GM23338 (cell line): ENCODE results near the gene RNF4. TPM values are rescaled to one million over a fixed set of nuclear protein-coding genes. Genes with fewer than 3 reads are reported as not detected.

ENCODE experiments used
- ATAC-seq: fragments of 200-7000 bp; cut with Tn5 transposase; 3 replicates; pipeline ENCODE4 v1.9.1; 2020
- DNase-seq: peaks from one replicate; pipeline ENCODE4 v3.0.0-alpha.2; 2015; ENCODE audit warnings: low spot score
- H2AFZ ChIP-seq: fragments of 200-600 bp; sonication (generic); 2 replicates; pipeline ENCODE4 v1.8.0; 2016; ENCODE audit warnings: antibody characterized with exemption, mild to moderate bottlenecking, moderate library complexity
- H3F3A ChIP-seq: fragments of 200-600 bp; sonication (generic); replicated peaks from 2 replicates; pipeline ENCODE4 v1.8.0; 2017; ENCODE audit warnings: antibody characterized with exemption, mixed run types, low read depth
- H3K27ac ChIP-seq: fragments of 200-600 bp; sonication (generic); 2 replicates; pipeline ENCODE4 v1.6.1; 2016; ENCODE audit warnings: low read depth
- H3K27me3 ChIP-seq: fragments of 200-600 bp; sonication (generic); 2 replicates; pipeline ENCODE4 v1.8.0; 2016; ENCODE audit warnings: mild to moderate bottlenecking, mixed run types, moderate library complexity; ENCODE audit not compliant: insufficient read depth
- H3K36me3 ChIP-seq: fragments of 200-600 bp; sonication (generic); 2 replicates; pipeline ENCODE4 v1.8.0; 2016; ENCODE audit warnings: mild to moderate bottlenecking; ENCODE audit not compliant: insufficient read depth
- H3K4me1 ChIP-seq: fragments of 200-600 bp; sonication (generic); 2 replicates; pipeline ENCODE4 v1.8.0; 2016; ENCODE audit warnings: mild to moderate bottlenecking, moderate library complexity; ENCODE audit not compliant: insufficient read depth
- H3K4me2 ChIP-seq: fragments of 200-600 bp; sonication (generic); 2 replicates; pipeline ENCODE4 v1.7.1; 2017; ENCODE audit warnings: mixed run types
- H3K4me3 ChIP-seq: fragments of 200-600 bp; sonication (generic); 2 replicates; pipeline ENCODE4 v1.6.1; 2016; ENCODE audit warnings: mixed run types
- H3K79me2 ChIP-seq: fragments of 200-600 bp; sonication (generic); replicated peaks from 2 replicates; pipeline ENCODE4 v1.8.0; 2017; ENCODE audit warnings: mild to moderate bottlenecking; ENCODE audit not compliant: insufficient read depth
- H3K9me2 ChIP-seq: fragments of 200-600 bp; sonication (generic); 2 replicates; pipeline ENCODE4 v1.8.0; 2017; ENCODE audit not compliant: insufficient read depth
- H4K20me1 ChIP-seq: fragments of 200-600 bp; sonication (generic); replicated peaks from 2 replicates; pipeline ENCODE4 v1.8.0; 2017; ENCODE audit warnings: mild to moderate bottlenecking; ENCODE audit not compliant: insufficient read depth
- H3K27ac Mint-ChIP-seq: 2 replicates; pipeline ENCODE4 v1.8.0; 2020; ENCODE audit warnings: inconsistent platforms, mild to moderate bottlenecking, moderate library complexity, mixed read lengths
- H3K27me3 Mint-ChIP-seq: 3 replicates; pipeline ENCODE4 v1.8.0; 2022; ENCODE audit warnings: low read depth, mild to moderate bottlenecking, moderate library complexity, mixed read lengths, inconsistent platforms; ENCODE audit not compliant: insufficient read depth, poor library complexity
- H3K36me3 Mint-ChIP-seq: 3 replicates; pipeline ENCODE4 v1.8.0; 2021; ENCODE audit warnings: low read depth, mild to moderate bottlenecking, inconsistent platforms, moderate library complexity, mixed read lengths
- H3K4me1 Mint-ChIP-seq: 3 replicates; pipeline ENCODE4 v1.8.0; 2020; ENCODE audit warnings: mild to moderate bottlenecking, inconsistent platforms, mixed read lengths
- H3K4me3 Mint-ChIP-seq: 3 replicates; pipeline ENCODE4 v1.8.0; 2021; ENCODE audit warnings: moderate library complexity, mild to moderate bottlenecking, inconsistent platforms, mixed read lengths
- H3K9me3 Mint-ChIP-seq: 3 replicates; pipeline ENCODE4 v1.8.0; 2020; ENCODE audit warnings: moderate library complexity, mild to moderate bottlenecking, inconsistent platforms, mixed read lengths
- CTCF ChIP-seq, 2 experiments: fragments of 200-600 bp in 1 of 2; sonication (generic) in 1 of 2; conservative IDR thresholded peaks; 2 replicates each; pipeline versions ENCODE4 v1.5.1 to v1.6.1; 2016 to 2017; ENCODE audit warnings: antibody characterized with exemption in 2 of 2, low read depth in 2 of 2, mild to moderate bottlenecking in 2 of 2, moderate library complexity in 1 of 2
- EZH2 ChIP-seq: fragments of 200-600 bp; sonication (generic); IDR thresholded peaks from one replicate; pipeline ENCODE4 v1.8.0; 2017; ENCODE audit warnings: antibody characterized with exemption, mild to moderate bottlenecking, low read depth; ENCODE audit not compliant: unreplicated experiment
- EZH2phosphoT487 ChIP-seq: fragments of 200-600 bp; sonication (generic); IDR thresholded peaks from one replicate; pipeline ENCODE4 v1.8.1; 2018; ENCODE audit warnings: antibody characterized with exemption; ENCODE audit not compliant: unreplicated experiment
- JUNB ChIP-seq: IDR thresholded peaks from one replicate; pipeline ENCODE4 v1.6.1; 2016; ENCODE audit warnings: antibody characterized with exemption; ENCODE audit not compliant: unreplicated experiment
- NANOG ChIP-seq: IDR thresholded peaks from 2 replicates; pipeline ENCODE4 v1.6.1; 2016; ENCODE audit warnings: antibody characterized with exemption, borderline replicate concordance
- POLR2AphosphoS5 ChIP-seq: IDR thresholded peaks from 2 replicates; pipeline ENCODE4 v1.6.1; 2016; ENCODE audit warnings: antibody characterized with exemption, low read depth
- REST ChIP-seq: IDR thresholded peaks from one replicate; pipeline ENCODE4 v1.6.1; 2018; ENCODE audit warnings: antibody characterized with exemption; ENCODE audit not compliant: unreplicated experiment
- STAT1 ChIP-seq: IDR thresholded peaks from one replicate; pipeline ENCODE4 v1.6.1; 2016; ENCODE audit warnings: antibody characterized with exemption; ENCODE audit not compliant: unreplicated experiment
- ZNF114 ChIP-seq: fragments of 250-450 bp; sonication (Bioruptor Pico); IDR thresholded peaks from 2 replicates; pipeline ENCODE4 v1.5.0; 2020; ENCODE audit warnings: mild to moderate bottlenecking, moderate library complexity
- polyA plus RNA-seq: library from polyadenylated mRNA; unstranded; fragments of >200 nt; fragmentation: Nextera tagmentation; extraction: Ambion mirVana; gene quantifications from 2 replicates; pipeline ENCODE4 v1.2.1, GENCODE V29; 2016
- total RNA-seq: library from RNA; depleted of rRNA; stranded (reverse); fragments of >200 nt; shearing (Covaris generic); gene quantifications from 2 replicates; pipeline ENCODE4 v1.2.3, GENCODE V29; 2014
- TF ChIP-seq, protein P1 (sequence below): fragments of 250-450 bp; sonication (Bioruptor Pico); IDR thresholded peaks from 2 replicates; pipeline ENCODE4 v1.5.0; 2020; ENCODE audit warnings: mild to moderate bottlenecking, moderate library complexity

The RNF4 gene
- total and polyA plus RNA-seq, 2 experiments from 2014 or later, result 47.7 to 77.2 TPM

DNA sequence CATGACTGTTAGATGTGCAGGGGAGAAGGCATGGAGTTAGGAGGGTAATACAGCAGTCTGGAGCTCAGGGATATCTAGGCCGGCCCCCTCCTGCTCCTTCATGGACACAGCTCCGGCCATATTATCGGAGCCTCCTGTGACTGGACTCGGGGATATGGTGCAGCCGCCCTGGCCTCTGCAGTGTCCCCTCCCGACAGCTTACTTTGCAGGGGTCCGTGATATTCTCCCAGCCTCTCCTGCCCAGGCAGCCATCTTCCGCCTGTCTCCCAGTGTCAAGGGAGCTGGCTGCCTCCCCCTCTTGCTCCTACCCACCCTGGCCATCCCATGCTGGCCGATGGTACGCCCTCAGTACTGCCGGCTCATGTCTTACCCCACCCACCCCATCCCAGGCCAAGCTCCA, 19.9 kb upstream of the RNF4 start:
- Histone ChIP-seq H3K4me3 (no peak overlapping the region), H3F3A (no peaks in the 10 kb centered on the region), H3K4me1 (no peaks in the 10 kb centered on the region), H3K4me2 (no peak overlapping the region), H3K27ac (no peak overlapping the region), H3K79me2 (no peaks in the 10 kb centered on the region), H3K27me3 (no peaks in the 10 kb centered on the region), H3K9me2 (peaks cover 13% of the 10 kb centered on the region; the same call in 1 of the 2 replicates), H4K20me1 (no peaks in the 10 kb centered on the region), H2AFZ (no peak overlapping the region), H3K36me3 (no peaks in the 10 kb centered on the region)
- Mint-ChIP-seq H3K27me3 (peaks cover 7% of the 10 kb centered on the region), H3K9me3 (no peaks in the 10 kb centered on the region), H3K27ac (no peak overlapping the region), H3K36me3 (no peaks in the 10 kb centered on the region), H3K4me3 (no peak overlapping the region), H3K4me1 (peaks cover 2% of the 10 kb centered on the region; the same call in 2 of the 3 replicates)
- ATAC-seq (no peak), DNase-seq (no peak)
- TF ChIP-seq JUNB, result no peak
- no peak for TF ChIP-seq EZH2phosphoT487
- no peak for TF ChIP-seq POLR2AphosphoS5
- TF ChIP-seq CTCF (conservative IDR thresholded peaks at IDR 0.05; ENCODE audit: low read depth in 2 of 2), result no peak
- TF ChIP-seq EZH2, result no peak
- TF ChIP-seq, protein P1, sequence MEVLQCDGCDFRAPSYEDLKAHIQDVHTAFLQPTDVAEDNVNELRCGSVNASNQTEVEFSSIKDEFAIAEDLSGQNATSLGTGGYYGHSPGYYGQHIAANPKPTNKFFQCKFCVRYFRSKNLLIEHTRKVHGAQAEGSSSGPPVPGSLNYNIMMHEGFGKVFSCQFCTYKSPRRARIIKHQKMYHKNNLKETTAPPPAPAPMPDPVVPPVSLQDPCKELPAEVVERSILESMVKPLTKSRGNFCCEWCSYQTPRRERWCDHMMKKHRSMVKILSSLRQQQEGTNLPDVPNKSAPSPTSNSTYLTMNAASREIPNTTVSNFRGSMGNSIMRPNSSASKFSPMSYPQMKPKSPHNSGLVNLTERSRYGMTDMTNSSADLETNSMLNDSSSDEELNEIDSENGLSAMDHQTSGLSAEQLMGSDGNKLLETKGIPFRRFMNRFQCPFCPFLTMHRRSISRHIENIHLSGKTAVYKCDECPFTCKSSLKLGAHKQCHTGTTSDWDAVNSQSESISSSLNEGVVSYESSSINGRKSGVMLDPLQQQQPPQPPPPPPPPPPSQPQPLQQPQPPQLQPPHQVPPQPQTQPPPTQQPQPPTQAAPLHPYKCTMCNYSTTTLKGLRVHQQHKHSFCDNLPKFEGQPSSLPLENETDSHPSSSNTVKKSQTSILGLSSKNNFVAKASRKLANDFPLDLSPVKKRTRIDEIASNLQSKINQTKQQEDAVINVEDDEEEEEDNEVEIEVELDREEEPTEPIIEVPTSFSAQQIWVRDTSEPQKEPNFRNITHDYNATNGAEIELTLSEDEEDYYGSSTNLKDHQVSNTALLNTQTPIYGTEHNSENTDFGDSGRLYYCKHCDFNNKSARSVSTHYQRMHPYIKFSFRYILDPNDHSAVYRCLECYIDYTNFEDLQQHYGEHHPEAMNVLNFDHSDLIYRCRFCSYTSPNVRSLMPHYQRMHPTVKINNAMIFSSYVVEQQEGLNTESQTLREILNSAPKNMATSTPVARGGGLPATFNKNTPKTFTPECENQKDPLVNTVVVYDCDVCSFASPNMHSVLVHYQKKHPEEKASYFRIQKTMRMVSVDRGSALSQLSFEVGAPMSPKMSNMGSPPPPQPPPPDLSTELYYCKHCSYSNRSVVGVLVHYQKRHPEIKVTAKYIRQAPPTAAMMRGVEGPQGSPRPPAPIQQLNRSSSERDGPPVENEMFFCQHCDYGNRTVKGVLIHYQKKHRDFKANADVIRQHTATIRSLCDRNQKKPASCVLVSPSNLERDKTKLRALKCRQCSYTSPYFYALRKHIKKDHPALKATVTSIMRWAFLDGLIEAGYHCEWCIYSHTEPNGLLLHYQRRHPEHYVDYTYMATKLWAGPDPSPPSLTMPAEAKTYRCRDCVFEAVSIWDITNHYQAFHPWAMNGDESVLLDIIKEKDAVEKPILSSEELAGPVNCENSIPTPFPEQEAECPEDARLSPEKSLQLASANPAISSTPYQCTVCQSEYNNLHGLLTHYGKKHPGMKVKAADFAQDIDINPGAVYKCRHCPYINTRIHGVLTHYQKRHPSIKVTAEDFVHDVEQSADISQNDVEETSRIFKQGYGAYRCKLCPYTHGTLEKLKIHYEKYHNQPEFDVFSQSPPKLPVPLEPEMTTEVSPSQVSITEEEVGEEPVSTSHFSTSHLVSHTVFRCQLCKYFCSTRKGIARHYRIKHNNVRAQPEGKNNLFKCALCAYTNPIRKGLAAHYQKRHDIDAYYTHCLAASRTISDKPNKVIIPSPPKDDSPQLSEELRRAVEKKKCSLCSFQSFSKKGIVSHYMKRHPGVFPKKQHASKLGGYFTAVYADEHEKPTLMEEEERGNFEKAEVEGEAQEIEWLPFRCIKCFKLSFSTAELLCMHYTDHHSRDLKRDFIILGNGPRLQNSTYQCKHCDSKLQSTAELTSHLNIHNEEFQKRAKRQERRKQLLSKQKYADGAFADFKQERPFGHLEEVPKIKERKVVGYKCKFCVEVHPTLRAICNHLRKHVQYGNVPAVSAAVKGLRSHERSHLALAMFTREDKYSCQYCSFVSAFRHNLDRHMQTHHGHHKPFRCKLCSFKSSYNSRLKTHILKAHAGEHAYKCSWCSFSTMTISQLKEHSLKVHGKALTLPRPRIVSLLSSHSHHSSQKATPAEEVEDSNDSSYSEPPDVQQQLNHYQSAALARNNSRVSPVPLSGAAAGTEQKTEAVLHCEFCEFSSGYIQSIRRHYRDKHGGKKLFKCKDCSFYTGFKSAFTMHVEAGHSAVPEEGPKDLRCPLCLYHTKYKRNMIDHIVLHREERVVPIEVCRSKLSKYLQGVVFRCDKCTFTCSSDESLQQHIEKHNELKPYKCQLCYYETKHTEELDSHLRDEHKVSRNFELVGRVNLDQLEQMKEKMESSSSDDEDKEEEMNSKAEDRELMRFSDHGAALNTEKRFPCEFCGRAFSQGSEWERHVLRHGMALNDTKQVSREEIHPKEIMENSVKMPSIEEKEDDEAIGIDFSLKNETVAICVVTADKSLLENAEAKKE, result no peak
- no peak for TF ChIP-seq STAT1
- no peak for TF ChIP-seq ZNF114
- no peak for TF ChIP-seq NANOG
- no peak for TF ChIP-seq REST
